Activated naive CD4-positive, alpha-beta T cell treated with Interleukin-2 at 50 U/mL for 16 hours (primary cell): ENCODE measurements around the gene HYDIN.

Source experiments
- DNase-seq: peaks from one replicate; pipeline ENCODE4 v3.0.0-alpha.2; 2020

The HYDIN gene

GRCh38 chr16:70758786-70759185 lies 471.7 kb downstream of the HYDIN start:
- no peak for DNase-seq
